Activated T-helper 17 cell treated with anti-CD3 and anti-CD28 coated beads, Interleukin-2, amount 50 U/mL, for 72 hours (primary cell): ENCODE results near the gene EML4. TPM values are rescaled to one million over a fixed set of nuclear protein-coding genes. Genes with fewer than 3 reads are reported as not detected.

ENCODE experiments used
- ATAC-seq: fragments of 150-1000 bp; cut with Tn5 transposase; replicated peaks from 2 replicates; pipeline ENCODE4 v1.10.0; 2021; ENCODE audit warnings: mild to moderate bottlenecking, moderate library complexity
- H3K27ac Mint-ChIP-seq: one replicate; pipeline ENCODE4 v1.8.0; 2022; ENCODE audit warnings: mixed read lengths
- H3K27me3 Mint-ChIP-seq: one replicate; pipeline ENCODE4 v1.8.0; 2022; ENCODE audit warnings: mixed read lengths
- H3K36me3 Mint-ChIP-seq: one replicate; pipeline ENCODE4 v1.8.0; 2022; ENCODE audit warnings: low read depth, mild to moderate bottlenecking, mixed read lengths
- H3K4me1 Mint-ChIP-seq: one replicate; pipeline ENCODE4 v1.8.0; 2022; ENCODE audit warnings: mixed read lengths
- H3K4me3 Mint-ChIP-seq: one replicate; pipeline ENCODE4 v1.8.0; 2022; ENCODE audit warnings: mild to moderate bottlenecking, mixed read lengths
- H3K9me3 Mint-ChIP-seq: one replicate; pipeline ENCODE4 v1.8.0; 2022; ENCODE audit warnings: mixed read lengths
- total RNA-seq, 2 donors: library from RNA; stranded (reverse); gene quantifications; one replicate each; pipeline ENCODE4 v1.2.3, GENCODE V29; 2022

EML4 gene
- total RNA-seq, 2 donors from 2014 or later = 69.9 to 93.7 TPM

- no peaks in the 10 kb centered on the region for H3K9me3 Mint-ChIP-seq
Observed at GRCh38 chr2:42192652-42193566, 23.8 kb downstream of the EML4 start.

GRCh38 chr2:42193722-42194187 lies 24.6 kb downstream of the EML4 start:
- peaks cover 48% of the 10 kb centered on the region for H3K4me1 Mint-ChIP-seq
- H3K27ac Mint-ChIP-seq = peak overlapping the region; percentile 67
- peak overlapping the region; percentile 64 for H3K4me3 Mint-ChIP-seq
- no peaks in the 10 kb centered on the region for H3K9me3 Mint-ChIP-seq
- H3K27me3 Mint-ChIP-seq = no peaks in the 10 kb centered on the region
- peaks cover 19% of the 10 kb centered on the region for H3K36me3 Mint-ChIP-seq
- no peak for ATAC-seq

More at GRCh38 chr2:42192652-42193566, 23.8 kb downstream of the EML4 start:
- H3K36me3 Mint-ChIP-seq = peaks cover 24% of the 10 kb centered on the region
- peaks cover 39% of the 10 kb centered on the region for H3K4me1 Mint-ChIP-seq
- peak overlapping the region; percentile 67 for H3K27ac Mint-ChIP-seq
- peak overlapping the region; percentile 64 for H3K4me3 Mint-ChIP-seq
- H3K27me3 Mint-ChIP-seq = no peaks in the 10 kb centered on the region
- ATAC-seq = peak; percentile 94

- no peak overlapping the region for H3K27ac Mint-ChIP-seq
- H3K4me3 Mint-ChIP-seq = no peak overlapping the region
- no peak for ATAC-seq
- peaks cover 55% of the 10 kb centered on the region for H3K4me1 Mint-ChIP-seq
- H3K36me3 Mint-ChIP-seq = peaks cover 18% of the 10 kb centered on the region
- no peaks in the 10 kb centered on the region for H3K27me3 Mint-ChIP-seq
- no peaks in the 10 kb centered on the region for H3K9me3 Mint-ChIP-seq
Observed at GRCh38 chr2:42194428-42194827, 25.3 kb downstream of the EML4 start.

- Mint-ChIP-seq H3K4me3 (no peak overlapping the region), H3K27ac (no peak overlapping the region), H3K9me3 (no peaks in the 10 kb centered on the region), H3K4me1 (peaks cover 52% of the 10 kb centered on the region), H3K36me3 (peaks cover 21% of the 10 kb centered on the region), H3K27me3 (no peaks in the 10 kb centered on the region)
- ATAC-seq = no peak
Observed at GRCh38 chr2:42195559-42195958, 26.4 kb downstream of the EML4 start.

GRCh38 chr2:42196070-42196402 lies 26.9 kb downstream of the EML4 start:
- Mint-ChIP-seq H3K27me3 (no peaks in the 10 kb centered on the region), H3K4me1 (peaks cover 52% of the 10 kb centered on the region), H3K36me3 (peaks cover 20% of the 10 kb centered on the region), H3K9me3 (no peaks in the 10 kb centered on the region), H3K27ac (no peak overlapping the region), H3K4me3 (peak overlapping the region; percentile 38)
- ATAC-seq = no peak

- Mint-ChIP-seq H3K36me3 (peaks cover 14% of the 10 kb centered on the region), H3K9me3 (no peaks in the 10 kb centered on the region), H3K4me3 (peak overlapping the region; percentile 38), H3K27ac (peak overlapping the region; percentile 21), H3K27me3 (no peaks in the 10 kb centered on the region), H3K4me1 (peaks cover 46% of the 10 kb centered on the region)
- peak; percentile 35 for ATAC-seq
Observed at GRCh38 chr2:42196403-42197267, 27.5 kb downstream of the EML4 start.

- Mint-ChIP-seq H3K27ac (peak overlapping the region; percentile 53), H3K27me3 (no peaks in the 10 kb centered on the region), H3K4me1 (peaks cover 45% of the 10 kb centered on the region), H3K9me3 (no peaks in the 10 kb centered on the region), H3K4me3 (peak overlapping the region; percentile 42), H3K36me3 (peaks cover 6% of the 10 kb centered on the region)
- no peak for ATAC-seq
Observed at GRCh38 chr2:42197792-42198191, 28.6 kb downstream of the EML4 start.

GRCh38 chr2:42198466-42198865 lies 29.3 kb downstream of the EML4 start:
- peak overlapping the region; percentile 42 for H3K4me3 Mint-ChIP-seq
- peaks cover 6% of the 10 kb centered on the region for H3K36me3 Mint-ChIP-seq
- no peaks in the 10 kb centered on the region for H3K9me3 Mint-ChIP-seq
- ATAC-seq = peak; percentile 30
- H3K27ac Mint-ChIP-seq = peak overlapping the region; percentile 53
- peaks cover 39% of the 10 kb centered on the region for H3K4me1 Mint-ChIP-seq
- no peaks in the 10 kb centered on the region for H3K27me3 Mint-ChIP-seq

GRCh38 chr2:42199002-42199401 lies 29.8 kb downstream of the EML4 start:
- Mint-ChIP-seq H3K9me3 (no peaks in the 10 kb centered on the region), H3K4me3 (peak overlapping the region; percentile 42), H3K27me3 (no peaks in the 10 kb centered on the region), H3K4me1 (peaks cover 35% of the 10 kb centered on the region), H3K27ac (peak overlapping the region; percentile 53), H3K36me3 (peaks cover 6% of the 10 kb centered on the region)
- ATAC-seq = peak; percentile 85

GRCh38 chr2:42199626-42200025 lies 30.5 kb downstream of the EML4 start:
- H3K27me3 Mint-ChIP-seq = no peaks in the 10 kb centered on the region
- no peaks in the 10 kb centered on the region for H3K9me3 Mint-ChIP-seq
- H3K36me3 Mint-ChIP-seq = peaks cover 6% of the 10 kb centered on the region
- H3K4me3 Mint-ChIP-seq = peak overlapping the region; percentile 42
- H3K4me1 Mint-ChIP-seq = peaks cover 35% of the 10 kb centered on the region
- ATAC-seq = no peak
- H3K27ac Mint-ChIP-seq = peak overlapping the region; percentile 53

GRCh38 chr2:42200926-42201855 lies 32.0 kb downstream of the EML4 start:
- Mint-ChIP-seq H3K27me3 (no peaks in the 10 kb centered on the region), H3K4me3 (no peak overlapping the region), H3K4me1 (peaks cover 43% of the 10 kb centered on the region), H3K9me3 (no peaks in the 10 kb centered on the region), H3K36me3 (peaks cover 6% of the 10 kb centered on the region), H3K27ac (no peak overlapping the region)
- ATAC-seq = no peak

- H3K4me3 Mint-ChIP-seq = no peak overlapping the region
- H3K36me3 Mint-ChIP-seq = peaks cover 8% of the 10 kb centered on the region
- no peak for ATAC-seq
- H3K27ac Mint-ChIP-seq = no peak overlapping the region
- no peaks in the 10 kb centered on the region for H3K27me3 Mint-ChIP-seq
- no peaks in the 10 kb centered on the region for H3K9me3 Mint-ChIP-seq
- peaks cover 38% of the 10 kb centered on the region for H3K4me1 Mint-ChIP-seq
Observed at GRCh38 chr2:42202634-42203008, 33.5 kb downstream of the EML4 start.

GRCh38 chr2:42203792-42204191 lies 34.6 kb downstream of the EML4 start:
- Mint-ChIP-seq H3K4me1 (peaks cover 29% of the 10 kb centered on the region), H3K4me3 (no peak overlapping the region)

GRCh38 chr2:42205337-42205736 lies 36.2 kb downstream of the EML4 start:
- Mint-ChIP-seq H3K36me3 (peaks cover 16% of the 10 kb centered on the region), H3K27ac (peak overlapping the region; percentile 27), H3K9me3 (no peaks in the 10 kb centered on the region), H3K27me3 (no peaks in the 10 kb centered on the region), H3K4me1 (peaks cover 25% of the 10 kb centered on the region), H3K4me3 (no peak overlapping the region)
- ATAC-seq = no peak

More at GRCh38 chr2:42203792-42204191, 34.6 kb downstream of the EML4 start:
- H3K9me3 Mint-ChIP-seq = no peaks in the 10 kb centered on the region
- peaks cover 13% of the 10 kb centered on the region for H3K36me3 Mint-ChIP-seq
- H3K27ac Mint-ChIP-seq = no peak overlapping the region
- ATAC-seq = no peak
- no peaks in the 10 kb centered on the region for H3K27me3 Mint-ChIP-seq
